ENCODE measurements around the gene NRF1. TPM values are rescaled to one million over a fixed set of nuclear protein-coding genes. Genes with fewer than 3 reads are reported as not detected.

NRF1 gene
- total RNA-seq, 1 experiment from 2014 or later: 23.2 TPM

DNA sequence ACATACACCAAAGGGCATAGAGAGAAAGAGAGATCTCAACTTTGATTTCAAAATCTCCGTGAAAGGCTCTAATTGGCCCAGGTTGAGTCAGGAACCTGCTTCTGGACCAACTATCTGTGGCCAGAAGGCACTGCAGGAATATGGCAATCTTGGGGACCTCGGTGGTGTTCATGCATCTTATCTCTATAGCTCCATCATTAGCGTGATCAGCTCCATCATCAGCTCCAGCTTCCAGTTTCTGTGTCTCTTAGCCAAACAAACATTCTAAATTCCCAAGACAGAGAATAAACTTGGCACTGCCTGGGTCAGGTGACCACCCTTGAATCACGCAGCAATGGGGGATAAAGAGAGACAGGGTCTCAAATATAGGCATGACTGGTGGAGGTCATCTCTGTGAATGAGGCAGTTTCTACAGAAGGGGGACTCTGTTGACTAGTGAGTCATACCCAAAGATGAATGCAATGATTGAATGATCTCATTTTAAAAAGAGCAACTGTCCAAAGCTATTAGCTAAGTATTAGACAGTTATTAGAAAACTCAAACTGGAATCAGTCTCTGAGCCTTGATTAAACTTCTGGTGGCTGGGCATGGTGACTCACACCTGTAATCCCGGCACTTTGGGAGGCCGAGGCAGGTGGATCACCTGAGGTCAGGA lies 5.4 kb upstream of the NRF1 start:
- no peak for TF ChIP-seq EZH2 (IDR thresholded peaks at IDR 0.05; ENCODE audit: low read depth)
- TF ChIP-seq, protein P1, sequence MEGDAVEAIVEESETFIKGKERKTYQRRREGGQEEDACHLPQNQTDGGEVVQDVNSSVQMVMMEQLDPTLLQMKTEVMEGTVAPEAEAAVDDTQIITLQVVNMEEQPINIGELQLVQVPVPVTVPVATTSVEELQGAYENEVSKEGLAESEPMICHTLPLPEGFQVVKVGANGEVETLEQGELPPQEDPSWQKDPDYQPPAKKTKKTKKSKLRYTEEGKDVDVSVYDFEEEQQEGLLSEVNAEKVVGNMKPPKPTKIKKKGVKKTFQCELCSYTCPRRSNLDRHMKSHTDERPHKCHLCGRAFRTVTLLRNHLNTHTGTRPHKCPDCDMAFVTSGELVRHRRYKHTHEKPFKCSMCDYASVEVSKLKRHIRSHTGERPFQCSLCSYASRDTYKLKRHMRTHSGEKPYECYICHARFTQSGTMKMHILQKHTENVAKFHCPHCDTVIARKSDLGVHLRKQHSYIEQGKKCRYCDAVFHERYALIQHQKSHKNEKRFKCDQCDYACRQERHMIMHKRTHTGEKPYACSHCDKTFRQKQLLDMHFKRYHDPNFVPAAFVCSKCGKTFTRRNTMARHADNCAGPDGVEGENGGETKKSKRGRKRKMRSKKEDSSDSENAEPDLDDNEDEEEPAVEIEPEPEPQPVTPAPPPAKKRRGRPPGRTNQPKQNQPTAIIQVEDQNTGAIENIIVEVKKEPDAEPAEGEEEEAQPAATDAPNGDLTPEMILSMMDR (conservative IDR thresholded peaks at IDR 0.05): no peak
- no peak overlapping the region for H2AFZ ChIP-seq
- POLR2A ChIA-PET (ENCODE audit: unreplicated experiment): interaction anchor here (0.5 to 0.6 kb wide), 2 partner anchors 233 to 1504 kb away, joined by 3 read pairs; no protein-coding TSS in a partner anchor
- no peak overlapping the region for H3K27ac ChIP-seq
- no peaks in the 10 kb centered on the region for H3K9me3 ChIP-seq (ENCODE audit: insufficient read depth, low read depth)
- H3K4me1 ChIP-seq (replicated peaks; ENCODE audit: insufficient read depth): peaks cover 9% of the 10 kb centered on the region; the same call in 1 of the 2 replicates
- DNase-seq: no peak
- CTCF ChIA-PET: no interaction called here
- H4K20me1 ChIP-seq (ENCODE audit: insufficient read depth): no peaks in the 10 kb centered on the region; the same call in 1 of the 2 replicates
- H3K4me3 ChIP-seq: no peak overlapping the region
- intact Hi-C loops (cut with micrococcal nuclease; ENCODE audit: unreplicated experiment): no loop called here
- no peak overlapping the region for H3K4me2 ChIP-seq
- H3K36me3 ChIP-seq (ENCODE audit: low read depth): 0 out of 2 replicates have a peak, but pooled peaks cover 24% of the 10 kb centered on the region
- no peaks in the 10 kb centered on the region for H3K9me2 ChIP-seq (ENCODE audit: insufficient read depth)
- BruUV-seq (replicated peaks): no TSS peak
- H3K79me2 ChIP-seq (ENCODE audit: low read depth): peaks cover 22% of the 10 kb centered on the region
- no peaks in the 10 kb centered on the region for H3K27me3 ChIP-seq (ENCODE audit: insufficient read depth, low read depth)
- peaks cover 9% of the 10 kb centered on the region; the same call in 1 of the 2 replicates for H3F3A ChIP-seq (ENCODE audit: insufficient read depth, low read depth)

DNA sequence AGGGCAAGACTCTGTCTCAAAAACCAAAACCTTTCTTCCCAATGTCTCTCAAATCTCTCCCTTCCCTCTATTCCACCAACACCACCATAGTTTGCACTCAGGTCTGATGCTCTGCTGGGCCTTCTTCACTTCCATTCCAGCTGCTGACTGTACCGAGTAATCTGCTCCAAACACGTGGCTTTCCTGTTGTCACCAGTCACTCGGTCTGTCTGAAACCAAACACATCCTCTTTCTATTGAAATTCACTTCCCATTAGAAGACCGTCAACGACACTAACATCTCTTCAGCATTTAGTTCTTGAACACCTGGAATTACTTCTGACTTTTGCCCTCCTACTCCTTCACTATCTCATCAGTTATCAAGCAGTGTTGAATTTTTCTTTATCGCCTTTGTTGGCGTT lies 4.7 kb upstream of the NRF1 start:
- Histone ChIP-seq H3K79me2 (ENCODE audit: low read depth) (peaks cover 25% of the 10 kb centered on the region), H3K36me3 (ENCODE audit: low read depth) (0 out of 2 replicates have a peak, but pooled peaks cover 24% of the 10 kb centered on the region), H3K4me3 (no peak overlapping the region), H3K9me3 (ENCODE audit: insufficient read depth, low read depth) (no peaks in the 10 kb centered on the region), H3K4me2 (no peak overlapping the region), H3K27ac (no peak overlapping the region), H3K27me3 (ENCODE audit: insufficient read depth, low read depth) (no peaks in the 10 kb centered on the region), H4K20me1 (ENCODE audit: insufficient read depth) (no peaks in the 10 kb centered on the region), H2AFZ (no peak overlapping the region), H3K9me2 (ENCODE audit: insufficient read depth) (no peaks in the 10 kb centered on the region), H3K4me1 (replicated peaks; ENCODE audit: insufficient read depth) (peaks cover 9% of the 10 kb centered on the region; the same call in 1 of the 2 replicates), H3F3A (ENCODE audit: insufficient read depth, low read depth) (peaks cover 8% of the 10 kb centered on the region; the same call in 1 of the 2 replicates)
- ChIA-PET POLR2A (ENCODE audit: unreplicated experiment) (no interaction called here), CTCF (no interaction called here)
- no TSS peak for BruUV-seq (replicated peaks)
- TF ChIP-seq, protein P1 (conservative IDR thresholded peaks at IDR 0.05): no peak
- TF ChIP-seq EZH2 (IDR thresholded peaks at IDR 0.05; ENCODE audit: low read depth): no peak
- DNase-seq: no peak
- intact Hi-C loops (cut with micrococcal nuclease; ENCODE audit: unreplicated experiment): loop anchor here (1.0 kb wide), 1 partner anchor 135 kb away; no protein-coding TSS in a partner anchor

DNA sequence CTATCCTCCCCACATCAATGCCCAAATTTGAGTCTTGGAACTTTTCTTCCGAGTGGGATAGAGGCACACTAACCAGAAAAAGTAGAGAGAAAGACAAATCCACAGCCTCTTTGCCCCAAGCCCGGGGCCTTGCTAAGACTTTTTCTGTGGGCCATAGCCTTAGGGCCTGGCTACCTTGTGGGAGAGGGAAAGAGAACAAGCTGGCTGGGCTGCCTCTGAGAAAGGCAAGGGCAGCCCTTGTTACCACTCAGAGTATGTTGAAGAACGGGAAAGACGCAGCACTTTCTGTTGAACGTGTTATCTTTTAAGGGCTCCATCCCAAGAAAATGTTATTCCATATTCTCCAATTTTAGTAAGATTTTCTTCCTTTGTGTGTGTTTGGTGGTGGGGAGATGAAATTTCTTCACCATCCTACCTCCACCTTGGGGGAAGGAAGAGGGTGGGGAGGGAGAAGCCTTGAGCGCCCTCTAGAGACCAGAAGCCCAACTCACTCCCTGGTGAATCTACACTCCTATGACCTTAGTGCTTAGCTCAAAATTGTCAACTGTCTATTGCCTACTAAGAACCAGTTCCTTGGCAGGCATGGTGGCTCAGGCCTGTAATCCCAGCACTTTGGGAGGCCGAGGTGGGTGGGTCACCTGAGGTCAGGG lies 3.9 kb upstream of the NRF1 start:
- Histone ChIP-seq H3K27me3 (ENCODE audit: insufficient read depth, low read depth) (no peaks in the 10 kb centered on the region), H4K20me1 (ENCODE audit: insufficient read depth) (no peaks in the 10 kb centered on the region), H3K9me2 (ENCODE audit: insufficient read depth) (no peaks in the 10 kb centered on the region), H3F3A (ENCODE audit: insufficient read depth, low read depth) (peaks cover 8% of the 10 kb centered on the region; the same call in 1 of the 2 replicates), H3K4me1 (replicated peaks; ENCODE audit: insufficient read depth) (peaks cover 9% of the 10 kb centered on the region; the same call in 1 of the 2 replicates), H3K36me3 (ENCODE audit: low read depth) (0 out of 2 replicates have a peak, but pooled peaks cover 24% of the 10 kb centered on the region), H2AFZ (no peak overlapping the region), H3K27ac (no peak overlapping the region), H3K4me2 (no peak overlapping the region), H3K79me2 (ENCODE audit: low read depth) (peaks cover 30% of the 10 kb centered on the region), H3K9me3 (ENCODE audit: insufficient read depth, low read depth) (no peaks in the 10 kb centered on the region), H3K4me3 (no peak overlapping the region)
- ChIA-PET CTCF (interaction anchor here (0.5 to 1.0 kb wide), 6 partner anchors 72 to 265 kb away, joined by 3 to 20 read pairs (median 3); no protein-coding TSS in a partner anchor), POLR2A (ENCODE audit: unreplicated experiment) (no interaction called here)
- intact Hi-C loops (cut with micrococcal nuclease; ENCODE audit: unreplicated experiment): loop anchor here (1.0 kb wide), 1 partner anchor 135 kb away; no protein-coding TSS in a partner anchor
- BruUV-seq (replicated peaks): no TSS peak
- peak in 1 of 2 experiments; percentile 42 for DNase-seq
- TF ChIP-seq EZH2 (IDR thresholded peaks at IDR 0.05; ENCODE audit: low read depth): no peak
- TF ChIP-seq, protein P1 (conservative IDR thresholded peaks at IDR 0.05): peak; percentile 64

All from PC-9 (cell line).